ENCODE measurements around the gene CNNM3.

Gene CNNM3

DNA sequence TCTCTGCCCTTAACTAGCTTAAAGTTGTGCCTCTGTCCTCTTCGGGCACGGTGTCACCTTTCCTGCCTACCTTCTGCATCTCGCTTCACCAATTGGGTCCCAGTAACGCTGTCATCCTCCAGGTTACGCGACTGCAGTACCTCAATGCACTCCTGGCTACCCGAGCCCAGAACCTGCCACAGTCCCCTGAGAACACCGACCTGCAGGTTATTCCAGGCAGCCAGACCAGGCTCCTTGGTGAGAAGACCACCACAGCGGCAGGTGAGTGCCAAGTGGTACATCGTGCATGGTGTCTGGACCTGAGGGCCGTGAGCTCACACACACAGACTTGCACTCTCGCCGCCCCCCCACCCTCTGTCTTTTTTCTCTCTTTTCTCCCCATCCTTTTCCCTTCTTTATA is 12.8 kb downstream of the CNNM3 start:
- Histone ChIP-seq H3K27ac (ENCODE audit: low read depth, low read length) (no peak overlapping the region), H3K36me3 (ENCODE audit: low read length) (0 out of 2 replicates have a peak, but pooled peaks cover 3% of the 10 kb centered on the region), H3K4me3 (ENCODE audit: insufficient read depth, low read length, poor library complexity, severe bottlenecking) (no peak overlapping the region), H3K4me2 (ENCODE audit: low read depth, low read length, poor library complexity, severe bottlenecking) (no peak overlapping the region), H3K79me2 (ENCODE audit: insufficient read depth, low read length) (0 out of 2 replicates have a peak, but pooled peaks cover 5% of the 10 kb centered on the region), H3K9me3 (ENCODE audit: insufficient read depth, low read length) (no peaks in the 10 kb centered on the region), H3F3A (ENCODE audit: insufficient read depth) (no peaks in the 10 kb centered on the region), H4K20me1 (ENCODE audit: low read depth, low read length) (no peaks in the 10 kb centered on the region), H2AFZ (ENCODE audit: low read depth, low read length, severe bottlenecking) (no peak overlapping the region), H3K9ac (ENCODE audit: low read length) (no peak overlapping the region), H3K9me2 (replicated peaks; ENCODE audit: insufficient read depth, low read length) (no peaks in the 10 kb centered on the region), H3K27me3 (ENCODE audit: low read length) (no peaks in the 10 kb centered on the region)
- no peak for TF ChIP-seq EZH2phosphoT487 (conservative IDR thresholded peaks at IDR 0.05; ENCODE audit: low read length)
- TF ChIP-seq, protein P1, sequence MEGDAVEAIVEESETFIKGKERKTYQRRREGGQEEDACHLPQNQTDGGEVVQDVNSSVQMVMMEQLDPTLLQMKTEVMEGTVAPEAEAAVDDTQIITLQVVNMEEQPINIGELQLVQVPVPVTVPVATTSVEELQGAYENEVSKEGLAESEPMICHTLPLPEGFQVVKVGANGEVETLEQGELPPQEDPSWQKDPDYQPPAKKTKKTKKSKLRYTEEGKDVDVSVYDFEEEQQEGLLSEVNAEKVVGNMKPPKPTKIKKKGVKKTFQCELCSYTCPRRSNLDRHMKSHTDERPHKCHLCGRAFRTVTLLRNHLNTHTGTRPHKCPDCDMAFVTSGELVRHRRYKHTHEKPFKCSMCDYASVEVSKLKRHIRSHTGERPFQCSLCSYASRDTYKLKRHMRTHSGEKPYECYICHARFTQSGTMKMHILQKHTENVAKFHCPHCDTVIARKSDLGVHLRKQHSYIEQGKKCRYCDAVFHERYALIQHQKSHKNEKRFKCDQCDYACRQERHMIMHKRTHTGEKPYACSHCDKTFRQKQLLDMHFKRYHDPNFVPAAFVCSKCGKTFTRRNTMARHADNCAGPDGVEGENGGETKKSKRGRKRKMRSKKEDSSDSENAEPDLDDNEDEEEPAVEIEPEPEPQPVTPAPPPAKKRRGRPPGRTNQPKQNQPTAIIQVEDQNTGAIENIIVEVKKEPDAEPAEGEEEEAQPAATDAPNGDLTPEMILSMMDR (IDR thresholded peaks at IDR 0.05; ENCODE audit: insufficient read depth, low read length, poor library complexity, severe bottlenecking): no peak

DNA sequence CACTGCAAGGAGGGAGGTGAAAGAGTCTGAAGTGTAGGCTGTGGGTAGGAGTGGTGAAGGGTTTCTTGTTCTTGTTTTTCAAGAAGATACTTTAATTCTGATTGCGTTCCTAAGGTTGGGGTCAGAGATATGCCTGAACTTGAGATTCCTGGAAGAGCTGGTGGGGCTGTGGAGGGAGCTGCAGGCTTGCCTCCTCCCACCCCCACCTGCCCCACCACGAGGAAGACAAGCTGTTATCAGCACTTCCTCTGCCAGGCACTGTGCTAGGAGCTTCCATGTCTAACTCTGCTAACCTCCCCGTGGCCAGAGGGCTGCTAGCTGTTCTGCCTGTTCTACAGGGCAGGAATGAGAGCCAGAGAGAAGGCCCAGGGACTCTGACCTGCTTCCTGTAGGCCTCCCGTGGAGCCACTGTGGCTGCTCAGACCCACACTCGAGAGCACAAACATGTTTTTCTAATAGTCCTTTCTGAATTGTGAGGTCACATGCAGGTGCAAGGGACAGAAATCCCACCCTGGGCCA is 14.0 kb downstream of the CNNM3 start:
- Histone ChIP-seq H3K4me2 (ENCODE audit: low read depth, low read length, poor library complexity, severe bottlenecking) (no peak overlapping the region), H2AFZ (ENCODE audit: low read depth, low read length, severe bottlenecking) (no peak overlapping the region), H3K9me3 (ENCODE audit: insufficient read depth, low read length) (no peaks in the 10 kb centered on the region), H3F3A (ENCODE audit: insufficient read depth) (no peaks in the 10 kb centered on the region), H3K27me3 (ENCODE audit: low read length) (no peaks in the 10 kb centered on the region), H3K79me2 (ENCODE audit: insufficient read depth, low read length) (no peaks in the 10 kb centered on the region), H3K9ac (ENCODE audit: low read length) (no peak overlapping the region), H3K4me3 (ENCODE audit: insufficient read depth, low read length, poor library complexity, severe bottlenecking) (no peak overlapping the region), H3K27ac (ENCODE audit: low read depth, low read length) (no peak overlapping the region), H4K20me1 (ENCODE audit: low read depth, low read length) (no peaks in the 10 kb centered on the region), H3K36me3 (ENCODE audit: low read length) (0 out of 2 replicates have a peak, but pooled peaks cover 3% of the 10 kb centered on the region), H3K9me2 (replicated peaks; ENCODE audit: insufficient read depth, low read length) (no peaks in the 10 kb centered on the region)
- TF ChIP-seq EZH2phosphoT487 (conservative IDR thresholded peaks at IDR 0.05; ENCODE audit: low read length): no peak
- TF ChIP-seq, protein P1 (IDR thresholded peaks at IDR 0.05; ENCODE audit: insufficient read depth, low read length, poor library complexity, severe bottlenecking): no peak

DNA sequence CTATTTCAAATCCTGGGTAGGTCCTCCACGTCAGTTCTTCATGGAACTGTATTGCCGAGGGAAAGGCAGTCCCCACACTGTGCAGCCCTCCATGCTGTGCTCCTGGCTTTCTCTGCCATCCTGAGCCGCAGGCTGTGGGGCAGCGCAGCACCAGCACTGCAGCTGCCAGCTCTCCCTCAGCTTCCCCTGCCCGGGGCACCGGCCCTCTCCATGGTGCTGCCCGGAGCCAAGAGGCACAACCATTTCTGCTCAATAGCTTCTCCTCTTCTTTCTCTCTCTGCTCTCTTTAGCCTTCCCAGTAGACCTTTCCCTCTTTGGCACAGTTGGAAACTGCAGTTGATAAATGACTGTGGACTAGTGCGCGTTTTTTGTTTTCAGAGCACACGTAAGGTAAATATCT is 15.6 kb downstream of the CNNM3 start:
- Histone ChIP-seq H3K27ac (ENCODE audit: low read depth, low read length) (no peak overlapping the region), H3K4me3 (ENCODE audit: insufficient read depth, low read length, poor library complexity, severe bottlenecking) (no peak overlapping the region), H4K20me1 (ENCODE audit: low read depth, low read length) (no peaks in the 10 kb centered on the region), H3K27me3 (ENCODE audit: low read length) (no peaks in the 10 kb centered on the region), H3F3A (ENCODE audit: insufficient read depth) (no peaks in the 10 kb centered on the region), H3K79me2 (ENCODE audit: insufficient read depth, low read length) (no peaks in the 10 kb centered on the region), H3K4me2 (ENCODE audit: low read depth, low read length, poor library complexity, severe bottlenecking) (no peak overlapping the region), H3K36me3 (ENCODE audit: low read length) (0 out of 2 replicates have a peak, but pooled peaks cover 3% of the 10 kb centered on the region), H3K9ac (ENCODE audit: low read length) (no peak overlapping the region), H3K9me3 (ENCODE audit: insufficient read depth, low read length) (no peaks in the 10 kb centered on the region), H2AFZ (ENCODE audit: low read depth, low read length, severe bottlenecking) (no peak overlapping the region), H3K9me2 (replicated peaks; ENCODE audit: insufficient read depth, low read length) (no peaks in the 10 kb centered on the region)
- TF ChIP-seq EZH2phosphoT487 (conservative IDR thresholded peaks at IDR 0.05; ENCODE audit: low read length): no peak
- TF ChIP-seq, protein P1 (IDR thresholded peaks at IDR 0.05; ENCODE audit: insufficient read depth, low read length, poor library complexity, severe bottlenecking): no peak
